Endodermal cell (in vitro differentiated cells): ENCODE data around the gene ZNF165. TPM values are rescaled to one million over a fixed set of nuclear protein-coding genes. Genes with fewer than 3 reads are reported as not detected.

Experiments
- DNase-seq: peaks from one replicate; pipeline ENCODE4 v3.0.0-alpha.2; 2017
- H3K27ac ChIP-seq: 2 replicates; pipeline ENCODE4 v1.5.1; 2013; ENCODE audit warnings: mild to moderate bottlenecking, low read depth, low read length, moderate library complexity
- H3K27me3 ChIP-seq: 2 replicates; pipeline ENCODE4 v1.6.1; 2013; ENCODE audit warnings: mild to moderate bottlenecking, low read length, moderate library complexity; ENCODE audit not compliant: insufficient read depth, control insufficient read depth, poor library complexity, severe bottlenecking
- H3K36me3 ChIP-seq: 2 replicates; pipeline ENCODE4 v1.7.0; 2013; ENCODE audit warnings: mild to moderate bottlenecking, low read length, moderate library complexity; ENCODE audit not compliant: control insufficient read depth, insufficient read depth
- H3K4me1 ChIP-seq: one replicate; pipeline ENCODE4 v1.7.0; 2013; ENCODE audit warnings: low read length; ENCODE audit not compliant: control insufficient read depth, insufficient read depth
- H3K4me3 ChIP-seq: 2 replicates; pipeline ENCODE4 v1.5.1; 2013; ENCODE audit warnings: mild to moderate bottlenecking, low read length, moderate library complexity
- H3K9ac ChIP-seq: 2 replicates; pipeline ENCODE4 v1.6.1; 2013; ENCODE audit warnings: mild to moderate bottlenecking, low read length, moderate library complexity; ENCODE audit not compliant: poor library complexity, severe bottlenecking; ENCODE audit errors: extremely low read depth
- H3K9me3 ChIP-seq: 2 replicates; pipeline ENCODE4 v1.6.1; 2013; ENCODE audit warnings: mild to moderate bottlenecking, low read length, moderate library complexity; ENCODE audit not compliant: control insufficient read depth
- H3K27ac Mint-ChIP-seq: 2 replicates; pipeline ENCODE4 v1.8.0; 2020; ENCODE audit warnings: mixed read lengths
- H3K27me3 Mint-ChIP-seq: 2 replicates; pipeline ENCODE4 v1.8.0; 2021; ENCODE audit warnings: mild to moderate bottlenecking, mixed read lengths; ENCODE audit not compliant: insufficient read depth
- H3K36me3 Mint-ChIP-seq: 2 replicates; pipeline ENCODE4 v1.8.0; 2020; ENCODE audit warnings: low read depth, mixed read lengths
- H3K4me1 Mint-ChIP-seq: 2 replicates; pipeline ENCODE4 v1.8.0; 2020; ENCODE audit warnings: mixed read lengths
- H3K4me3 Mint-ChIP-seq: 2 replicates; pipeline ENCODE4 v1.8.0; 2020; ENCODE audit warnings: mild to moderate bottlenecking, moderate library complexity, mixed read lengths
- H3K9me3 Mint-ChIP-seq: 2 replicates; pipeline ENCODE4 v1.8.0; 2020; ENCODE audit warnings: mild to moderate bottlenecking, mixed read lengths
- CTCF ChIP-seq: fragments of 200-600 bp; sonication (generic); conservative IDR thresholded peaks from 2 replicates; pipeline ENCODE4 v1.5.0; 2021; ENCODE audit warnings: antibody characterized with exemption, mild to moderate bottlenecking
- WGBS, 2 experiments: methylation state at CpG; one replicate each; pipeline versions ENCODE4 v1.1.5 to v1.1.7; 2013; ENCODE audit warnings: missing lambda C conversion rate in 2 of 2, mixed read lengths in 1 of 2; ENCODE audit not compliant: insufficient coverage in 1 of 2, insufficient read length in 1 of 2; 5-methylcytosine and 5-hydroxymethylcytosine counted together
- total RNA-seq, 2 donors: library from RNA; stranded (reverse); fragmentation: NEBNext Ultra II Directional in 1 of 2; extraction: Animal tissue kit (Norgen Biotek cat#: 25700) in 1 of 2; gene quantifications; 2 replicates in 1 of 2; 3 replicates in 1 of 2; pipeline ENCODE4 v1.2.1, GENCODE V29; 2021

The ZNF165 gene
- total RNA-seq, 2 donors from 2014 or later = 5.7 to 7.1 TPM

GRCh38 chr6:28111964-28112363 is 31.6 kb downstream of the ZNF165 start:
- H3K27me3 Mint-ChIP-seq = peaks cover 59% of the 10 kb centered on the region
- peaks cover 10% of the 10 kb centered on the region for H3K9me3 Mint-ChIP-seq

GRCh38 chr6:28115799-28116198 is 35.4 kb downstream of the ZNF165 start:
- H3K27me3 Mint-ChIP-seq = peaks cover 26% of the 10 kb centered on the region

More at GRCh38 chr6:28111964-28112363, 31.6 kb downstream of the ZNF165 start:
- no peak for DNase-seq
- 58 to 72% methylated on average over 2 to 3 of the region's 3 CpGs for WGBS, 2 experiments
- H3K27me3 ChIP-seq = peaks cover 36% of the 10 kb centered on the region
- H3K4me3 ChIP-seq = no peak overlapping the region
- H3K36me3 Mint-ChIP-seq = peaks cover 21% of the 10 kb centered on the region
- peaks cover 8% of the 10 kb centered on the region for H3K36me3 ChIP-seq
- H3K27ac ChIP-seq = no peak overlapping the region
- no peak for TF ChIP-seq CTCF
- no peak overlapping the region for H3K27ac Mint-ChIP-seq
- no peaks in the 10 kb centered on the region for H3K4me1 ChIP-seq
- no peak overlapping the region for H3K9ac ChIP-seq
- no peaks in the 10 kb centered on the region for H3K4me1 Mint-ChIP-seq
- no peaks in the 10 kb centered on the region for H3K9me3 ChIP-seq
- H3K4me3 Mint-ChIP-seq = no peak overlapping the region

GRCh38 chr6:28117386-28118050 is 37.1 kb downstream of the ZNF165 start:
- Histone ChIP-seq H3K36me3 (peaks cover 17% of the 10 kb centered on the region), H3K4me3 (no peak overlapping the region), H3K27me3 (no peaks in the 10 kb centered on the region), H3K9ac (no peak overlapping the region), H3K4me1 (no peaks in the 10 kb centered on the region), H3K27ac (no peak overlapping the region), H3K9me3 (no peaks in the 10 kb centered on the region)
- H3K4me1 Mint-ChIP-seq = peaks cover 6% of the 10 kb centered on the region
- peaks cover 10% of the 10 kb centered on the region for H3K27me3 Mint-ChIP-seq
- peaks cover 40% of the 10 kb centered on the region for H3K36me3 Mint-ChIP-seq
- H3K4me3 Mint-ChIP-seq = no peak overlapping the region
- TF ChIP-seq CTCF = peak; percentile 35
- no peak overlapping the region for H3K27ac Mint-ChIP-seq
- 83 to 100% methylated on average over 1 to 2 of the region's 2 CpGs for WGBS, 2 experiments
- peaks cover 10% of the 10 kb centered on the region for H3K9me3 Mint-ChIP-seq
- no peak for DNase-seq

More at GRCh38 chr6:28115799-28116198, 35.4 kb downstream of the ZNF165 start:
- H3K27ac ChIP-seq = no peak overlapping the region
- Mint-ChIP-seq H3K27ac (no peak overlapping the region), H3K9me3 (peaks cover 10% of the 10 kb centered on the region), H3K36me3 (peaks cover 35% of the 10 kb centered on the region), H3K4me3 (no peak overlapping the region), H3K4me1 (peaks cover 6% of the 10 kb centered on the region)
- no peak overlapping the region for H3K4me3 ChIP-seq
- no peak overlapping the region for H3K9ac ChIP-seq
- H3K36me3 ChIP-seq = peaks cover 17% of the 10 kb centered on the region
- H3K27me3 ChIP-seq = peaks cover 12% of the 10 kb centered on the region
- no peak for TF ChIP-seq CTCF
- 83 to 95% methylated on average over 1 to 2 of the region's 2 CpGs for WGBS, 2 experiments
- H3K9me3 ChIP-seq = no peaks in the 10 kb centered on the region
- no peak for DNase-seq
- H3K4me1 ChIP-seq = no peaks in the 10 kb centered on the region
